ENCODE measurements around the gene TMEM185B.

GRCh38 chr2:120262150-120262549 lies 39.0 kb upstream of the TMEM185B start:
- TF ChIP-seq CTCF (IDR thresholded peaks at IDR 0.05) (no peak), POLR2A (IDR thresholded peaks at IDR 0.05) (no peak), POLR2AphosphoS5 (IDR thresholded peaks at IDR 0.05) (no peak), EP300 (IDR thresholded peaks at IDR 0.05; ENCODE audit: low read depth) (no peak)
